GM21717 (cell line): ENCODE data around the gene ALOX5.

Experiments
- ATAC-seq: cut with Tn5 transposase; IDR thresholded peaks from one replicate; pipeline ENCODE4 v1.9.1; 2021; ENCODE audit warnings: mild to moderate bottlenecking, moderate library complexity; ENCODE audit not compliant: unreplicated experiment

ALOX5 gene

DNA sequence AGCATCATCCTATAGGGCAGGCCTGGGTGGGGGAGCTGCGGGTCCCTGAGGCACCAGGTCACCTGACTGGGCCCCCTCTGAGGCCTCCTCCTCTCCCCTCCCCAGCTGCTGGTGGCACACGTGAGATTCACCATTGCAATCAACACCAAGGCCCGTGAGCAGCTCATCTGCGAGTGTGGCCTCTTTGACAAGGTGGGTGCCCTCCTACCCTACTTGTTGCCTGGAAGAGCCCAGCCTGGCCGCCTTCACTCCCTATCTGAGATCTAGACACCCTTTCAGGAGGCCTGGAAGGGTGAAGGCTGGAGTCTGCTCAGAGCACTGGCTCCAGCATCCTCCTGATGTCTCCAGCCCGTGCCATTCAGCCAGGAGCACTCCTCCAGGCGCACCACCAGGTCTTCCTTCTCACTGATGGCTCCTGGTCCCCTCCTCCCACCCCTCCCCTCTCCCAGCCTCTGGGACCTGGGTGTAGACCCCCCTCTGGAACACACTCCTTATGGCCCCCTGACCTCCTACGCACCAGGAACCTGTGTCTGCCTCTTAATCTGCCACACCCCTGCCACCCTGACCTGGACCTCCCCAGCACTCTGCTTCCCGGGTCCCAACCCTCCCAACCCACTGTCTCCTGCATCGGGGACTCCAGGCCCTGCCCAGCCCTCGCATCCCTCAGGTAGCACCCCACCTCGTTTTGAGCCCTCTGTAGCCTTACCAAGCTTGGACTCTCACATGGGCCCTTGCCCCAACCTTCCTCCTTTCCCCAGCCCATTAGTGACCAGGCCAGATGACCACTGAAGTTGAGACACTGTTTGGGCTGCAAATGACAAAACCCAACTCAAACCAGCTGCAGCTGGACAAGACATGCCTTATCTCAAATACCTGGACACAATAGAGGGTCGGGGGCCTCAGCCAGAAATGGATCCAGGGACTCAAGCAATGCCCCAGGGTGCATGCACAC is 67.5 kb downstream of the ALOX5 start:
- no peak for ATAC-seq

DNA sequence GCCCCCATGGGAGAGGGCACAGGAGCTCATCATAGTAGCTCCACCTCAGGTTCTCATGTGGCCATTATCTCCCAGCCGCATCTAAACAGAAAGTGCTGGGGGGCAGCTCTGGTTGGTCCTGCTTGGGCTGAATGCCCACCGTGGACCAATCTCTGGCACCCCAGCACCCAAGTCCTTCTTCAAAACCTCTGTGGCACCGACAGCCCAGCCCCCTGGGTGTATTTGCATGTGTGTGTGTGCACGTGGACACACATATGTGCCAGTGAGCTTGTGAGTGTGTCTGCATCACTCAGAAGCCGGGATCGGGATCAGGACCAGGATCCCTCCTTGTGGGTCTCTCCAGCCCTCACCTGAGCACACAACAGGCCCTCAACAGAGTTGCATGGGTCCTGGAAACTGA is 68.2 kb downstream of the ALOX5 start:
- ATAC-seq = no peak

DNA sequence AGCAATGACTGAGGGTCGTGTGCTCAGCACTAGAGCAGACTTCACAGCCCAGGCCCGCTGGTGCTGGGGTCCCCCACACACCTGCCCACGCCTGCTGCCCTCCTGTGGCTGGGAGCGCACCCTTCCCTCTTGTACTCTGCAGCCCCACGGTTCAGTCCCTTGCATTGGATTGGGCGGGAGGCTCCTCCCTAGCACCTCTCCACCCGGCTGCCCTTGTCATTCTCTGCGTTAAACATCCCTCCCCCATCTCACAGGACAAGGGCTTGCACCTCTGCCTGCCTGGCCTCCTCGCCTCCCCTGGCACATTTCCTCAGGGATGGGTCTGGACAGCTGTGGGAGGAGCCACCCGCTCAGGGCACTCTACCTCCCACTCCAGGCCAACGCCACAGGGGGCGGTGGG is 68.6 kb downstream of the ALOX5 start:
- ATAC-seq = no peak

DNA sequence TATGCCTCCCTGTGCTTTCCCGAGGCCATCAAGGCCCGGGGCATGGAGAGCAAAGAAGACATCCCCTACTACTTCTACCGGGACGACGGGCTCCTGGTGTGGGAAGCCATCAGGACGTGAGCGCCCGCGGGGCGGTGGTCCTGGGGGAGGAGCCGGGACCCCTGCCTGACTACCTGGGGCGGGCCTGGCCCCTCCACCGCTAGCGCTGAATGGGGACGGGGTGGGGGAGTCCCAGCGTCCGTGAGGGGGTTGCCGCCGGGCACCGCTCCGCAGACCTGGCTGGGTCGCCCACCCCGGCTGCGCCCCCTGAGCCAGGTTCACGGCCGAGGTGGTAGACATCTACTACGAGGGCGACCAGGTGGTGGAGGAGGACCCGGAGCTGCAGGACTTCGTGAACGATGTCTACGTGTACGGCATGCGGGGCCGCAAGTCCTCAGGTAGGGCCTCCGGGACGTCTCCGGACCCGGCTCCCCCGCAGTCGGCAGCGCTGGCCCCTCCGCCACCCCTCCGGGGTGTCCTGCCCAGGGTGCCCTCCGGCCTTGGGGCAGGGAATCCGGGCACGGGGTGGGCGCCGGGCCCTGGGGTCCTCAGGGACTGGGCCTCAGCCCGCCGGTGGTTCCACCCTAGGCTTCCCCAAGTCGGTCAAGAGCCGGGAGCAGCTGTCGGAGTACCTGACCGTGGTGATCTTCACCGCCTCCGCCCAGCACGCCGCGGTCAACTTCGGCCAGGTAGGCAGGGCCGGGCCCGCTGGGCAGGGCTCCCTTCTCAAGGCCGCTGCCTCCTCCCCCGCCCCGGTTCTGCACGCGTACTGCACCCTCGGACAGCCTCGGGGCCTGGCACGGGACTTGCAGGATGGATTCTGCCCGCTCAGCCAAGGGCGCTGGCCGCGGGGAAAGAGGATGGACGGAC is 69.3 kb downstream of the ALOX5 start:
- no peak for ATAC-seq

DNA sequence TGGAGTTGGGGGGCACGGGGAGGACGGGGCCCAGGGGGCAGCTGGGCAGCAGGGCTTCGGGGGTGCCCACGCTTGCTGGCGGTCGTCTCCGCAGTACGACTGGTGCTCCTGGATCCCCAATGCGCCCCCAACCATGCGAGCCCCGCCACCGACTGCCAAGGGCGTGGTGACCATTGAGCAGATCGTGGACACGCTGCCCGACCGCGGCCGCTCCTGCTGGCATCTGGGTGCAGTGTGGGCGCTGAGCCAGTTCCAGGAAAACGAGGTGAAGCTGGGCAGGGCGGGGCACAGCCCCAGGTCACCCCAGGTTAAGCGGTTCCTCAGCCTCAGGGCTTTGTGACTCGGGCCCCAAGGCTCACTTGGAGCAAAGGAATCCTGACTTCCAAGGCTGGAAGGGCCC is 70.0 kb downstream of the ALOX5 start:
- ATAC-seq = no peak

DNA sequence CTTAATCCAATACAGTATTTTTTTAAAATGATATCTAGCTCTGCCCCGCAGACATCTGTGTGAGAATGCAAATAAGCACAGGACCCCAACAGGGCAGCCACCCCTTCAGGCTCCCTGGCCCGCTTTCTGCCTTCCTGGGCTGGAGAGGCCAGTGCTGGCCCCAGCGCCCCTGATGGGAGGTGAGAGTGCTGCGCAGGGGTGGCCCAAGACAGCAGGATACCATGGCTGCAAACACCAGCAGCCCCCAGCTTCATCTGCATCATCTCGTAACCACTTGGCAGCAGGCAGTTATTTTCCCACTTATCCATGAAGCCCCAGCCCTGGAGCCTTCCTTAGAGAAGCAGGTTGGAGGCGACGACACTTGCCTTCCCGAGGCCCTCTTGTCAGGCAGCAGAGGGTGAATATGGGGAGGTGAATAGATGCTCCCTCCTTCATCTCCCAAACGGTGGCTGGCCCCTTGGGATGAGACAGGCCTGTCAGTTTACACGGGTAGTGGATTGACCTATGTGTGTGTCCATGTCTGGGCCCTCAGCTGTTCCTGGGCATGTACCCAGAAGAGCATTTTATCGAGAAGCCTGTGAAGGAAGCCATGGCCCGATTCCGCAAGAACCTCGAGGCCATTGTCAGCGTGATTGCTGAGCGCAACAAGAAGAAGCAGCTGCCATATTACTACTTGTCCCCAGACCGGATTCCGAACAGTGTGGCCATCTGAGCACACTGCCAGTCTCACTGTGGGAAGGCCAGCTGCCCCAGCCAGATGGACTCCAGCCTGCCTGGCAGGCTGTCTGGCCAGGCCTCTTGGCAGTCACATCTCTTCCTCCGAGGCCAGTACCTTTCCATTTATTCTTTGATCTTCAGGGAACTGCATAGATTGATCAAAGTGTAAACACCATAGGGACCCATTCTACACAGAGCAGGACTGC is 71.2 kb downstream of the ALOX5 start:
- no peak for ATAC-seq

DNA sequence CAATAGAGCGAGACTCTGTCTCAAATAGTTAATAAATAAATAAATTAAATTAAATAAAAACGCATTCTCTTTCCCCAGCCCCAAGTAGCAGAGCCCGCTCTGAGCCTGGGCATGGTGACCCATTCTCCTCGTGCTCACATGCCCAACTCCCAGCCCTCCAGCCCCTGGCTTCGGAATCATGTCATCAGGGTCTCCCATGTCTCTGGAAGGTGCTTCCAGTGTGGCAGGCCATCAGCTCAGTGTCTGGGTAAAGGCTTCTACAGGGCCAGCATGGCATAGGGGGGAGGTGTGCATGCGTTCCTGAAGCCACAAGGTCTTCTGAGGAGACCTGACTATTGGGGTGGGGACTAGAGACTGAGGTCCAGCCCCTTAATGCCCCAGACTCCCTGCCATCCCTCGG is 72.8 kb downstream of the ALOX5 start:
- no peak for ATAC-seq

DNA sequence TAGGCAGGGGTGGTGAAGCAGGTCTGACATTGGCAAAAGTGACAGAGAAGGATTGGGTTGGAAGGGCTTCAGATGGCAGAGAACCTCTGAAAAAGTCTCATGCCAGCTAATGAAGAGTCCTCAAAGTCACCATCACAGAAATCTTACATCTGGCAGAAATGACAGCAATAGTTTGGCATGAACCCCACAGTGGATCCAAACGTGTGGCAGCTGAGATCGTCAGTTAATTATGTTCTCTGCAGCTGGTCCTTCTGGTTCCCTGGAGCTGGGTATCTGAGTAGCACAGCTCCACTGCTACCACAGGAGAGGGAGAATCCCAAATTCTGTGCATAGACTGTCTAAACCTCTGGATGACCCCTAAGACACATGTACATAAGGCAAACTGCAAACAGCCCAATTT is 73.4 kb downstream of the ALOX5 start:
- no peak for ATAC-seq

DNA sequence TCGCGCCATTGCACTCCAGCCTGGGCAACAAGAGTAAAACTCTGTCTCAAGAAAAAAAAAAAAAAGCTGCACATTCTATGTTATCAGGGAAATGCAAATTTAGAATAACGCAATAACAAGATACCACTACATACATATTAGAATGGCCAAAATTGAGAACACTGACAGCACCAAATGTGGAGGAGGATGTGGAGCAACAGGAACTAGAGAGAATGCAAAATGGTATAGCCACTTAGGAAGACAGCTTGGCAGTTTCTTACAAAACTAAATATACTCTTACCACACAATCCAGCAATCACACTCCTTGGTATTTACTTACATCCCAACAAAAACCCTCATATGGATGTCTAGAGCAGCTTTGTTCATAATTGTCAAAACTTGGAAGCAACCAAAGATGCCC is 76.8 kb downstream of the ALOX5 start:
- no peak for ATAC-seq

DNA sequence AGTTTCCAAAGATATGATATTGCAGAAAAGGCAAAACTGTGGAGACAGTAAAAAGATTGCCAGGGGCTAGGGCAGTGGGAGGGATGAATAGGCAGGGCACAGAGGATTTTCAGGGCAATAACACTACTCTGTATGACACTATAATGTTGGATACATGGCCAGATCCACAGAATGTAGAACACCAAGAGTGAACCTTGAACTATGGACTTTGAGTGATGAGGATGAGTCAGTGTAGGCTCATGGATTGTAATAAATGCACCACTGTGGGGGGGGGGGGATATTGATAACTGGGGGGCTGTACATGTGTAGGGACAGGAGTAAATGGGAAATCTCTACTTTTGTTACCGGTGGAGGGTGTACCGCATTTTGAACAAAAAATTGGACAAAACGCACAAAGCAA is 77.4 kb downstream of the ALOX5 start:
- ATAC-seq = no peak

DNA sequence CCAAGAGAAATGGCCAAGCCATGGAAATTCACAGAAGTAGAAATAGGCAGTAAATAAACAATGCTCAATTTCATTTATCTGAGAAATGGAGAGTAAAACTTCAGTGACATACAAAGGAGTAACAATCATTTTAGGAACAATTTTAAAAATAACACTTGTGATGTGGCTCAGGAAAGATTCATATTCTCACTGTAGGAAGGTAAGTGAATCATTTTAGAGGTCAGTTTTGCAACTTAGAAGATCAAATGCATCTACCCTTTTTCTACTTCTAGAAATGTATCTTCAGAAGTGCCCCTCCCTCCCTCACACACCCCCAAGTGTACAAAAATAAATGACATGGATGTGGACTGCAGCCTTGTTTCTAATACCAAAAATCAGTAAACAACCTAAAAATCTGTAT is 78.3 kb downstream of the ALOX5 start:
- no peak for ATAC-seq

DNA sequence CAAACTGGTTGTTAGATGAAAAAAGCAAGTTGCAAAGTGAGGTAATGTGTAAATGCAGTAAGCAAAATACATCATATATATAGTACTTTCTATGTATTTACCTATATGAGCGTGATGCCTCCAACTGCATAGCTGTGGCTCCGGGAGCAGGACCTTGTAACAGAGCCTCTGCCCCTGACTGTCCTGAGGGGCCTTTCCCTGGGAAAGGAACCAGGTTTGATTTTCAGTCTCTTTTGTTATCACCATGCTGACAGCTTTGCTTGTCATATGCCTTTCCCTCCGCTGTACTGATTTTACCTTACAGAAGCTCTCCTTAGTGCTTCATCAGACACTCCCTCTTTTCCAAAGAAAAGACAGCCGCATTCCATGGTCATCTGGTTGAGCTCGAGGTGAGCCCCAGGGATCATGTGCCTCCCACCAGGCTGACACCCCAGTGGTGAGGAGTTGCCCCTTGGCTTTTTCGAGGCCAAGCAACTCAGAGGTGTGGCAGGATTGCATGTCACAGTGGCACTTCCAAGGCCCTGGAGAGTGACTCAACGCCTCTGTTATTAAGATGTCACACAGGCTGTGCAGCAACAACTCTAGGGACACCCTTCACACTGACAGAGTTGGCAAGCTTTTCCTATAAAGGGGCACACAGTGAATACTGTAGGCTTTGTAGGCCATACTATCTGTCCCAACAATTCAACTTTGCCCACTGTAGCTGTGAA is 78.9 kb downstream of the ALOX5 start:
- no peak for ATAC-seq

DNA sequence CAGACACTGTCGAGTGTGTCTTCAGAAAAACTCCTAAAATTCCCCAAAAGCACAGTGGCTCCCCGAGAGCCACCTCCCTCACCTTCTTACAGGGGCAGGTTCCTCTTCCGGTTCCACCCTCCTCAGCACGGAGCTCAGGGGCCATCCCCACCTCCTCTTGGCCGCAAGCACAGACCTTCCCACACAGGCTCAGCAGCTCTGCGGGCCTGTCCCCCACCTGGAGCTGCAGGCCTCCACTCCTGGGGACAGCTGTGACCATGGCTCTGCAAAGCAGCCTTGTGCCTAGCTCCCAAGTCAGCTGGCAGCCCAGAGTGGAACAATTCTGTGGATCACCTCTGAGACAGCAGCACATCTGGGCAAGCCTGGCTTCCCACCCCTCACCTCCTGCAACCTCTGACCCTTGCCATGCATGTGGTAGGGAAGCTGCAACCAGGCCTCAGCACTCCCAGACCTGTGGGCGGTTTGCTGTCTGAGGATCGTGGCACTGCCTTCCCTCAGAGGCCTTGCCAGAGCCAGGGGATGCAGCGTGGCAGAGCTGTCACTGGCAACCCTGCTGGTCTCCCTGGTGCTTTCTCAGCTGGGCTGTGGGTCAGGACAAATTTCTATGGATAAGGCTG is 79.7 kb downstream of the ALOX5 start:
- ATAC-seq = no peak

DNA sequence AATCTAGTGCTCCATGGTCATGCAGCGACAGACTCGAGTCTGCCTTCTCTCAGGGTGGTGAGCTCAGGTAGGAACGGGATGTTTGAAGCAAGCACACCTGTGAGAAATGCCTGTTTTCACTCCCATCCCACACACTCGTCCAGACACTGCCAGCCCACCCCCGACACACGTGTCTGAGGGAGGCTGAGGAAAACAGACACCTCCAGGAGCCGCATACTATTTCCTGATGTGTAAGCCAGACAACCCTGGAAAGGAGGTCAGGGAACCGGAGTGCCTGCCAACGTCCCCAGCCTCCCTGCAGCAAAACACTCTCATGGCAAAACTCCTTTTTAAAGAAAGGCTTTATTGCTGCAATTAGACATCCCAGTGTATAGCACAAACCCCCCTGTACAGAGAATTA is 80.2 kb downstream of the ALOX5 start:
- ATAC-seq = no peak

DNA sequence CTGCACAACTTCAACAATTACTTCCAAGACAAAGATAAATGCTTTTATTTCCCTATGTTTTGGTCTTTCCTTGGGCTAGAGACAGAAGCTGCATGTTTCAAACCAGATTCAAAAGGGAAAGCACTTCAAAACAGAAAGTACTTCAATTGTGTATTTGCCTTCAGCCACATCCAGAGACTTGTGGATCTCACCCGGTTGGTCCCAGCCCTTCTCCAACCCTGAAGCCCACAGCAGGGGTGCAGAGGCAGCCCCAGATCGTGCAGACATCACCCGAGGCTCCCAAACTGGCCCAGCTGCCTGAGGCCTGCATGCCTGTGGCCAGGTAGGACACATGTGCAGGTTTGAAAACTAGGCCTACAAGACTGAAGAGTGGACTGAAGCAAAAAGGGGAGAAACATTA is 80.8 kb downstream of the ALOX5 start:
- ATAC-seq = no peak

DNA sequence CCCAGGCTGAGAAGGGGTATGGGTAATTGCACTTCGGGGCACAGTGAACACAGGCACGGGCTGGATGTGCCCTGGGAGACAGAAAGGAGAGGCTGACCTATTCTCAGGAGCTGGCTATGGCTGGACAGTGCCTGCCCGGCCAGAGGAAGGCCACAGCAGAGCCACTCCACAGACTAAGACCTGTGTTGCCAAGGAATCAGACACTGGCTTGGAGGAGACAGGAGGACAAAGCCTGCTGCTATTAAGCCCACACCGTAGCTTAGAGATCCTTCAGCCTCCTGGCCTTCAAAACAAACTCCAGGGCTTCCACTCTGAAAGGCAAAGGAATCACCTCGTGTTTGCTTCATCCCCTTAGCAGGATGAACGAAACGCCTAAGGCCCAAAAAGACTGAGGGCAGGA is 82.2 kb downstream of the ALOX5 start:
- ATAC-seq = no peak

DNA sequence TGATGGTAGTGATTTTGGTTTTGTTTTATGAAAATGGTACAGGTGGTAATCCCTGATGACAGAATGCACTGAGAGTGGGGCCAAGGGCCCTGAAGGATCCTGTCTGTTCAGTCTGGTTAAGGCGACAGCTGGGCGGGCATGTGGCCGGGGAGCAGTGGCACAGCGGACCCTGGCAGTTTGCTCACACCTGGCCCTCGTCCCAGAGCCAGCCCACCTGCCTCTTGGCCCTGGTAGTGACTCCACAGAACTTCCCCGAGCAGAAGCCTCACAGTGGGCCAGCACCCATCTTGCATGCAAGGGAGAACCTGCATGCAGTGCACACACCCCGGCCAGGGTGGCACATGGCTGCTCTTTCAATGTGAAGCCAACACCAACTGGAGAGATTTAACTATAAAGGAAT is 82.8 kb downstream of the ALOX5 start:
- no peak for ATAC-seq

DNA sequence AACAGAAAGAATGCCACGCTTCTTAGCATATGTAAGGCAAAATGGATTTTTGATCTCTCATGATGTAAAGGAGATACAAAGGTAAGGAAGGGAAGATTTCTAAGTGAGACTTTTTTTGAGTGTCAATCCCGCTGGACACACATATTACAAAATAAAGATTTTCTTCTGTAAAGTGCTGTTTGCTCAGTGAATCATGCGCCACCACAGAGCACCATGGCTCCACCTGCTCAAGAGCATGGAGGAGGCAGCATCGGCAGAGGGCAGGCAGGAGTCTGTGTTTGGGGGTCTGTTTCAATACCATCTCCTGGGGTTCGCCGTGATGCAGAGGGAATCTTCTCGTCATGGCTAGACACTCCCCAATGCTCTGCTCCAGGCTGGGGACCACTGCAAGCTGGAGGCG is 83.5 kb downstream of the ALOX5 start:
- ATAC-seq = no peak

DNA sequence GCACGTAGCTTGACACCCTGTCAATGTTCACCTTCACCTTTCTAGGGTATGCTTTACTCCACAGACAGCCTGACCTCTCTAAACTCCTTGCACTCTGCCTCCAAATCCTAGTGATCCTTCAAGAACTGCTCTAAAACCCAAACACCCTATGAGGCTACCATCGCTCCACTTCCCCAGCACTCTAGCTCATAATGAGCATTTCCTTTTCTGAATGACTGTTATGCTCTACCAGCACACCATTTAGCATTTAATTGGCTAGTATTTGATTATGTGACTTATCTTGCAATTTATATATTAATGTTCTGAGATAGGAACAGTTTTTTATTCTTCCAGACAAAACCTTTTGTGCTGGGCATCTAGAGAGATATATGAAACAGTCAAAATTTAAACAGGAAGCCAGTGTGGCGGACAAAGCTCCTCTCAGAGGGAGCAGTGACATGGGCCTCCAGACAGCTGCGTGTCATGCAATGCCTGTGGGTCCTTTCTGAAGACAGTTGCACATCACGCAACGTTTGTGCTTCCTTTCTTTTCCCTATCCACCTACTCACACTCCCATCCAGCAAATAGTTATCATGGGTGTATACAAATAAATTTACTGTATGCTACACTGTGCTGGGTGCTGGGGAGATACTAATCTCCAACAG is 86.3 kb downstream of the ALOX5 start:
- ATAC-seq = peak; percentile 44
